GM19397 (cell line): ENCODE measurements around the gene COL6A6.
A peak's percentile ranks its signal among the peaks of the same experiment; 100 is the strongest.
"Not testable (repeated sequence)": the region's sequence is repeated elsewhere in the genome, so short reads cannot be mapped to it uniquely, and the experiment has no call there.

ENCODE experiments used
- ATAC-seq: cut with Tn5 transposase; IDR thresholded peaks from one replicate; pipeline ENCODE4 v1.9.1; 2021; ENCODE audit warnings: mild to moderate bottlenecking, moderate library complexity; ENCODE audit not compliant: unreplicated experiment

Gene COL6A6

DNA sequence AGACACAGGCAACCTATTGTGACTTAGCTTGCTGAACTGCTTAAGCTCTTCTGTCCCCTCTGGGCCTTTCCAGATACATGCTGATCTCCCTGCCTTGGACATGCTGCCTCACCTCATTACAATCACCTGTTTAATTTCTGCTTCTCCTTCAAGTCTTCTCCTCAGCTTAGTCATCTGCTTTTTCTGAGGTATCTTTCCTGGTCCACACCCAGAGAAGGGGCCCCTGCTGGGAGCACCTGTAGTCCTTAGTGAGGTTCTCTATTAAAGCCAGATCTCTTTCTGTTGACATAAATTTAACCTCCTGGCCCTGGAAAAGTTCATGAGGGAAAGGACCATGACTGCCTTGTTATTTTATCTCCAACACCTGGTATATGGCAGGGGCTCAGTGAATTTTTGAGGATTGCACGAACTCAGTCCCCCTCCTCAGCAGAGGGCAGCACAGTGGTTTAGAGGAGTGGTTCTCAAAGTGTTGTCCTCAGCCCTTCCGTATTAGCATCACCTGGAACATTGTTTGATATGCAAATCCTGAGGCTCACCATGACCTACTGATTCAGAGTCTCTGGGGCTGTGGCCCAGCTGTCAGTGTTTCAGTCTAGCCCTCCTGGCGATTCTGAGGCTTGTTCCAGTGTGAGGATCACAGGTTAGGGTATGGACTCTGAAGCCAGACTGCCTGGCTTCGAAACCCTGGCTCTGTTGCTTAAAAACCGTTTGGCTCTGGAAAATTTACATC, 12.7 kb downstream of the COL6A6 start:
- peak; percentile 57 for ATAC-seq

DNA sequence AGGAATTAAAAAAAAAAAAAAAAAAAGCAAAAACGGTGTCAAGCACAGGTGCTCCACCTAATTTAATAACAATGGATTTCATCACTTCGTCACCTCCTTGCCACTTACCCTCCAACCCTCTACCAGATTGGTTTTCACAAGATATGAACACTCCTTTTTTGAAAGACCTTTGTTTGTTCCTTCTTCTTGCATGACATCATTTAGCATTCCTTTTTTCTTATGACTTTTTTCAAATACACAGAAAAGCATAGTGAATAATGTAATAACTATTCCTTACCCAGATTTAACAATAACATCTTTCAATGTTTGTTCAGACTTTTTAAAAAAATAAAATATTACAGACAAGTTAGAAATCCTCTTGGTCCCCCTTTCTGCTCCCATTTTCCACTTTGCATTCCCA, 16.3 kb downstream of the COL6A6 start:
- no peak for ATAC-seq

- no peak for ATAC-seq
Measured at GRCh38 chr3:130537673-130538304, 20.8 kb downstream of the COL6A6 start.

DNA sequence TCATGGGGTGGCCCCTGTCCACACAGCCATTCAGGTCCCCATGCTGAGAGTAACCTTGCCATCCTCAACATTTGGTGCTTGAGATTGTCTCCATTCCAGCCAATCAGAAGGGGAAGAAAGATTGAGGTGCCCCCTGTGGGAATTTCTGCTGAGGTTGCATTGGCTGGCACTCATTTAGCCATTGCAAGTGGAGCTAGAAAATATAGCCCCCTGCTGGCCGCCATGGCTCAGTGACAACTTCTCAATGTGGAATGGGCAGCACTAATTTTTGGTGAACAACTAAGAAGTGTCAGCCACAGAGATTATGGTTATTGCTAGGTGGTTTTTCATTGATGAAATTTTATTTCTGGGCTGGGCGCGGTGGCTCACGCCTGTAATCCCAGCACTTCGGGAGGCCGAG, 22.0 kb downstream of the COL6A6 start:
- ATAC-seq: peak; percentile 63

GRCh38 chr3:130543322-130543721, 26.3 kb downstream of the COL6A6 start:
- no peak for ATAC-seq

DNA sequence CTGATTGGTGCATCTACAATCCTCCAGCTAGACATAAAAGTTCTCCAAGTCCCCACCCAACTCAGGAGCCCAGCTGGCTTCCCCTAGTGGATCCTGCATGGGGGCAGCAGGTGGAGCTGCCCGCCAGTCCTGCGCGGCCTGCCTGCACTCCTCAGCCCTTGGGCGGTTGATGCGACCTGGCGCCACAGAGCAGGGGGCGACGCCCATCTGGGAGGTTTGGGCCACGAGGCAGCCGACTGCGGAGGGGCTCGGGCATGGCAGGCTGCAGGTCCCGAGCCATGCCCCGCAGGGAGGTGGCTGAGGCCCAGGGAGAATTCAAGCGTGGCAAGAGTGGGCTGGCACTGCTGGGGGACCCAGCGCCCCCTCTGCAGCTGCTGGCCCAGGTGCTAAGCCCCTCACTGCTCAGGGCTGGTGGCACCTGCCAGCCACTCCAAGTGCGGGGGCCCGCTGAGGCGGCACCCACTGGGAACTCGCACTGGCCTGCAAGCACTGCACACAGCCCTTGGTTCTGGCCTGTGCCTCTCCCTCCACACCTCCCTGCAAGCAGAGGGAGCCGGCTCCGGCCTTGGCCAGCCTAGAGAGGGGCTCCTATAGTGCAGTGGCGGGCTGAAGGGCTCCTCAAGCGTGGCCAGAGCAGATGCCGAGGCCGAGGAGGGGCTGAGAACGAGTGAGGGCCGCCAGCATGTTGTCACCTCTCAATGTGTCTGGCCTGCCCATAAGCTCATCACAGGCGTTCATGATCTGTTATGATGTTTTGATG, 30.1 kb downstream of the COL6A6 start:
- no peak for ATAC-seq

- not testable (repeated sequence) for ATAC-seq
Measured at GRCh38 chr3:130547680-130548065, 30.7 kb downstream of the COL6A6 start.

GRCh38 chr3:130548356-130548755, 31.4 kb downstream of the COL6A6 start:
- no peak for ATAC-seq

DNA sequence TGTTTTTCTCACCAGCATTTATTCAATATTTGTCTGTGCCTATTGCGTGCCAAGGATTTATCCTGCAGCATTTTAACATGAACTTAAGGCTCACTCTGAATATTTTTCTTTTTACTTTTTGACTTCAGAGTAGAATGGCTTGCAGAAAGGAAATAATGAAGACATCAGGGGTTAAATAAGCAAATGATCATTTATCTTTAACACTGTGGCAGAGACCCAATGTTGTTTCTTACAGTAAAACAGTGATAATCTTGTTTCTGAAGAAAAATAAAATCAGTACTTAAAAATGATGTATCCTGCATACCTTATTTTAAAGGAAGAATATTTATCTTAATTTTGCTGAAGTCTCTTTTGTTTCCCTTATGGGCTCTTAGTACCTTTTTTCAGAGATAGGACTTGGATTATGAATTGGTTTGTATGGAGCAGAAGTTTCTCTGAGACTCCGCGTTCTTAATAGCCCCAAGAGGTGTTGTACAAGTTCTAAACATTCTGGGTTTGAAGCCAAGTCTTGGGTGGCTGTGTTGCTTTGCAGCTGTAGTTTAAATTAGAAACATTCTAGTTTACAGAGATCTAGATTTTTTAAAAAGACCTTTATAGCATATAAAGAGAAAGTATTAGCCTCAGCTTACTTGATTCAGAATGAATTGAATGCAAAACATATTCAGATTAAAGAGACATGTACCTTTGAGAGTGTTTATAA, 40.5 kb downstream of the COL6A6 start:
- ATAC-seq: no peak

DNA sequence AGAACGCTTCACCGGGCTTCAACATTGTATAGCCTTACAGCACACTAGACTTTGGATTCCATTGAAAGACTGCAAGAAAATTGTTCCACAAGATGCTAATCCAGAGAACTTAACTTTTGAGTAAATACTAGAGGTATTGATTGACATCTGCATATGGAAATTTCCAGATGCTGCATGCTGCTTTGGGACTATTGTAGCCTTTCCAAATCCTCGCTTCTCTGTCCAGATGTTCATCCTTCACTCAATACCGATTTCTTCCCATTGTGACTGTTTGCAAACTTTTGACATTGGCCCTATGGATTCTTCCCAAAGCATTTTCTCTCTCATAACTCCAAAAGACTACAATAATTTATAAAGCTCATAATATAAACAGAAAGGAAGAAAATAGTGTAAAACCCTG, 41.4 kb downstream of the COL6A6 start:
- ATAC-seq: no peak

DNA sequence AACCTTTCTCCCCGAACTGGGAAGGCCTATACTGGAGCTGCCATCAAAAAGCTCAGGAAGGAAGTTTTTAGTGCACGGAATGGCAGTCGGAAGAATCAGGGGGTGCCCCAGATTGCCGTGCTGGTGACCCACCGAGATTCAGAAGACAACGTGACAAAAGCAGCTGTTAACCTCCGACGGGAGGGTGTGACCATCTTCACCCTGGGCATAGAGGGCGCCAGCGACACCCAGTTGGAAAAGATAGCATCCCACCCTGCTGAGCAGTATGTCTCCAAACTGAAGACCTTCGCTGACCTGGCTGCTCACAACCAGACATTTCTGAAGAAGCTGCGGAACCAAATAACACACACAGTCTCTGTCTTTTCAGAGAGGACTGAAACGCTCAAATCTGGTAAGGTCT, 48.2 kb downstream of the COL6A6 start:
- no peak for ATAC-seq
